NCI-H1417 treated with DMSO at 0.1 percent for 48 hours (cell line): ENCODE measurements around the gene AMPD3.
A peak's percentile ranks its signal among the peaks of the same experiment; 100 is the strongest.

Experiments
- DNase-seq: peaks from one replicate; lab custom pipeline; 2025; lab: John Stamatoyannopoulos, UW

The AMPD3 gene

DNA sequence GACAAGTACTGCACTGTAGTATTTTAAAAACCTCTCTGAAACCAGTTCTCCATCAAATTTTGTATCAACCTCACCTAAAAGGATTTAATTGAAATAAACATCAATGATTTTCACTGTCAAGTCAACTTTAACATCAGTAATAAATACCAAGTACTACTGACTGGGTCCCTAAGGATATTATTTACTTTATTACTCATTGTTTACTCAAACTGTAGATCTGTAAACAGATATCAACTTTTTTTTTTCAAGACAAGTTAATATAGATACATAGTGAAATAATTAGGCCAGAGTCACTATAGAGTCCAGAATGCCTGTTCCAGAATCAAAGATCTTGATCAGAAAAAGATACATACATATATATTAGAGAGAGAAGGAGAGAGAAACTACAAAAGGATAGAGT is 84.3 kb downstream of the AMPD3 start:
- no peak for DNase-seq

DNA sequence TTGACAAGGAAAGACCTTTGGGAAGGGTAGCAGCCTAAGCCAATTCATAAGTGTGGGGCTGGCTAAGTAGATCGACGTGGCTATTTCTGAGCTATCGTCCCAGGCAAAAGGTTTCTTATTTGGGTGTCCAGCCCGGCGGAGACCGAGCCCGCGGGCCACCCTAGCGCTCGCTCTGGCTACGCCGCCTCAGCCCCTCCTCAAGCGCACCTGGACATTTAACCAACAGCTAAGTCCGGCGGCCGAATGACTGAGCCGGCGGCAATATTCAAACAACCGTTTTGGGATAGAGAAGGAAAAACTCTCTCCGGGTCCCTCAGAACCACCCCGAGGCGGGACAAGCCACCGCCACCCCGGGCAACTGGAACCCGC is 85.5 kb downstream of the AMPD3 start:
- DNase-seq, result no peak

DNA sequence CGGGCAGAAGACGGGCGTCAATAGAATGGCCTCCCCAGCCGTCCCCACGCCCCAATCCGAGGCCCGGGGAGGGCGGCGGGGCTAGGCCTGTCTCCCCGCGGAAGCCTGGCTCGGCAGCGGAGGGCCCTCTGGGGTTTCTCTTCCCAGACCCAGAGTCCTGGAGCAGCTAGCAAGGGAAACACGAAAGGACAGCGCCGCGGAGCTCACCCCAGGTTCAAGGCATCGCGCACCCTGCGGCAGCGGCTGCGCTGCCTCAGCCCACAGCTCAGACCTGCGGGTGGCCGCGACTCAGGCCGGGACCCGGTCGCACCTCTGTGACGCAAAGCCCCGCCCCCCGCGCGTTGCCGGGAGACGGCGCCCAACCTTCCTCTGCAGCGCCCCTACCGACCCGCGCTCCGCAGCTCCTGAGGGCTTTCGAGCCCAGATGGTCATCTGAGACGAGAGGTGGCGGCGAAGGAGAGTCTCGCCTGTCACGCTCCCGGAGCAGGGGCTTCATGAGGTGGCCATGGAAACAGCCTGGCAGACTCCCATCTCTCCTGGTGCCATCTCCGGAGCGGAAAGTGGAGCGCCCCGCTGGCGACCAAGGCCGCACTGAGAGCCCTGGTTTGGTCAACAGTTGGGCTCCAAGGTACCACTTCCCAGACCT is 86.0 kb downstream of the AMPD3 start, which contains the start of gene RNF141:
Gene RNF141 (minus strand): TSS at position 273 of the 646 bp plus-strand sequence. CDS start 7,029 bp downstream, outside the sequence.
- peak; percentile 69 for DNase-seq

DNA sequence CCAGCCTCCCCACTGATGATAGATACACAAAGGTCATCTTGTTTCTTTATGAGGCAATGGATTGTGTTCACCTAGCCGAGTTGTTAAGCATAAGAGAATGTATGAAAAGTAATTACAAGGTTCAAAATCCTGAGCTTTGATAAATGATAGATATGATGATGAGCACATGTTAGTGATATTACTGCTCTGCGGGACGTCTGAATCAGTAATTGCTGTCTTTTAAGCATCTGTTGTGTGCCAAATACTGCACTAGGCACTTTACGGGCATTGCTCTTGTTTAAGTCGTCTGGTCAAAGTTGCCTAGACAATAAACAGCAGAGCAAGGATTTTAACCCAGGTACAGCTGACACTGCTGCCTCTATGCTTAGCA is 86.5 kb downstream of the AMPD3 start:
- DNase-seq, result peak; percentile 50

DNA sequence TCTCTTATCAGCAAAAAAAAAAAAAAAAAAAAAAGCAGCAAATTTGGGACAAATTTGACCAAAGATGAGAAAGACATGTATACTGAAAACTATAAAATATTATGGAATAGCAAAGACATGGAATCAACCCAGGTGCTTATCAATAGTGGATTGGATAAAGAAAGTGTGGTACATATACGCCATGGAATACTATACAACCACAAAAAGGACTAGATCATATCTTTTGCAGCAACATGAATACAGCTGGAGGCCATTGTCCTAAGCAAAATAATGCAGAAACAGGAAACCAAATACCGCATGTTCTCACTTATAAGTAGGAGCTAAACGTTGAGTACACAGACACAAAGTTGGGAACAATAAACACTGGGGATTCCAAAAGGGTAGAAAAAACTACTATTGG is 87.7 kb downstream of the AMPD3 start:
- DNase-seq, result no peak

DNA sequence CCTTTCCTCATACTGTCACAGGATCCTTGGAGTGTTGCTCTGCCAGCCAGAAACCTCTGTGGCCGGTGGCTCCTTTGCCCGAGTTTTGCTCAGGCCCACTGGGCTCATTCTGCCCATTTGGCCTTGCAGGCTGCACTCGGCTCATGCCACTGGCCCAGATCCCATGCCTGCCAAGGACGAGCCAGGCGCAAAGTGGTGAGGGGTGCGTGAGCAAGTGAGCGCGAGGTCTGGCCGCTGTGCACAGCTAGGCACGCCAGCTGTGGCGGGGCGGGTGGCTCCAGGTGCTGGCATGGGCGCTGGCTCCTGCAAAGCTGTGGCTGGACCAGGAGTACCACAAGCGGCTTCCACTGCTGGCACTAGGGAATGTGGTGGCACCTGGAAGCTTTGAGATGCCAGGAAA is 88.7 kb downstream of the AMPD3 start:
- DNase-seq, result no peak

DNA sequence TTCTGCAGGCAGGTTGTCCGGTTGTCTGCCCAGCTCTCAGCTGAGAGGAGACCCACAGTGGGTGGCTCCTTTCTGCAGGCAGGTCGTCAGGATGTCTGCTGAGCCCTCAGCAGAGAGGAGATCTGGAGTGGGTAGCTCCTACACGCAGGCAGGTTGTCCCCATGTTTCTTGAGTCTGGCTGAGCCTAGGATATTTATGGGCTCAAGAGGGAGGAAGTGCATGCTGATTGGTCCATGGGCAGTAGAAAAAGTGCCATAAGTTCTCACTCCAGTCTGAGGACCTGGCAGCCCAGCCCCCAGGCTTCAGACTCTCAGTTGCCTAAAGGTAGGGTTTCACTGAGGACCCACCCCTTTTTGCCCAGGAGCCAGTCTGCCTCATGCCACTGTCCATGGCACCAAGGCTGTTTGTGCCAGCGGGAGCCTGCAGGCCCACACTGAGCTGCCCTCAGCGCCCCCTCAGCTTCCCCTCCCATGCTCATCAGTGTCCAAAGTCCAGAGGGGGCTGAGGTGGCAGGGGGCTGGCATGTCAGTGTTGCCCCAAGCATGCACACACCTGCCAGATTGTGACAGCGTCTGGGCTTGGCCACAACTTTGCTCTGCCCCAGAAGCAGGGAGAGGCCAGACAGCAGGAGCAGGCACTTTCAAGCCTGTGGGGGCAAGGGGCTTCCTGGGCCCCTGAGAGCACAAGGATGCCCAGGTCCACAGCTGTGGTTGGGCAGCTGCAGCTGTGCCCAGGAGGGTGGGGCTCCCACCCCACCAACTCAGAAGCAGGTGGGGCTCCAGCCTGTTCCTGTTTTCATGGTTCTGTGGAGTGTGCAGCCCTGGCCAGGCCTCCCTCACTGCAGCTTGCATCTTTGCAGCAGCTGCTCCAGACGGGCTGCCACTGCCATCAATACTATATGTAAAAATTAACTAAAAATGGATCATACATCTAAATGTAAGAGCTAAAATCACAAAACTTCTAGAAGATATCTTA is 89.7 kb downstream of the AMPD3 start:
- DNase-seq, result no peak

DNA sequence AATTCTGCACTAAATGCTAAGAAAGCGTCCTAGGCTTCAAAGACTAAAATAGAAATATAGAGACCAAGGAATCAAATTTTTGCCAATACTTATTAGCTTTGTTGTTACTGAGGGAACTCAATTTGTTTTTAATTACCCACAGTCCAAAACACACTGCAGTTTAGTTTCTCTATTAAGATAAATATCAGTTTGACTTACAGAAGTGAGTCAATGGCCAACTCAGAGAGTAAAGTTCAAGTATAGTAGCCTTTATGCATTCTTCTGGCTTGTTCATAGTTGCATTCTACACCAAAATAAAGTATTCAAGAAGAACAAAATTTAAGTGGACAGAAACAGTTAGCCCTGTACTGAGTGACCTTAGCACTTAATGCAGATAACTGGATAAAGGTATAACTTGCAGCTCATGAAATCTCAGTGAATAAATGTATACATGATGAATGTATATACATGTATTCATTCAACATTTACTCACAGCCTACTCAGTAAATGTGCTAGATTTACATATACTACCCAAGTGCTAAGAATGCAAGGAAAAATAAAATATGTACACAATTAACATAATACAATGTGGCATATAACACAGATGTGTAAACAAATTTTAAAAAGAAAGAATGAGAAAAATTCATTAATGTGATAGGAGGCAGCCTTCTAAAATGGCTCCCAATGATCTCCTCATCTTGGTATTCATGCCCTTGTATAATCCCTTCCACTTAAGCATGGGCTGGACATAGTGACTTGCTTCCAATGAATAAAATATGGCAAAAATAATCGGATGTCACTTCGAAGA is 95.6 kb downstream of the AMPD3 start:
- DNase-seq, result no peak

DNA sequence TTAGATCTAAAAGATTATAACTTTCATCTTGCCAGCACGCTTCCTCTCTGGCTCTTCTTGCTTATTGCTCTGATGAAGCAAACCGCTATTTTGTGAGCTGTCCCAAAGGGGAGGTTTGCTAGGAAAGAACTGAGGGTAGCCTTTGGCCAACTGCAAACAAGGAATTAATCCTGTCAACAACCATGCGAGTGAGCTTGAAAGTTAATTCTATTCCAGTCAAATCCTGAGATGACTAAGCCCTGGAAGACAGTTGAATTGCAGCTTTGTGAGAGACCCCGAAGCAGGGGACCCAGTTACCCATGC is 96.2 kb downstream of the AMPD3 start:
- no peak for DNase-seq

DNA sequence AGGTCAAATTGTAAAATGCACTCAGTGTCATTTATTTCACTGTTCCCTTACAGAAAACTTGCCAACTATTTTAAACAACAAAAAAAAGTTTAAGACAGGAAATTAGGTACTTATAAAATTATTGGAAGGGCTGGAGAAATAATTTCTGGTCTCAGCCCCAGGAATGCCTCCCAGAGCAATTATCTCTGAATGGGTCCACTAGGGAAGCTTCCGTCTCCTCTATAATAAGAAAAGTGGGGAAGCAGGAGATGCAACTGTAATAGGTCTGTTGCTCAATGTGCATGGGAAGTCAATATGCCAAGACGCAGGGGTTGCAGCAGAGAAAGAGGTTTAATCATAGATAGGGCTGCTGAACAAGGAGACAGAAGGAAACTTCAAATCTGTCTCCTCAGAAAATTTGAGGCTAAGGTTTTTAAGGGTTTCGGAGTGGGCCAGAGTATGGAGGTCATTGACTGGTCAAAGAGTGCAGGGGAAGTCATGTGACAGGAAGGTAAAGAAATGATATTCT is 96.8 kb downstream of the AMPD3 start:
- DNase-seq, result no peak

DNA sequence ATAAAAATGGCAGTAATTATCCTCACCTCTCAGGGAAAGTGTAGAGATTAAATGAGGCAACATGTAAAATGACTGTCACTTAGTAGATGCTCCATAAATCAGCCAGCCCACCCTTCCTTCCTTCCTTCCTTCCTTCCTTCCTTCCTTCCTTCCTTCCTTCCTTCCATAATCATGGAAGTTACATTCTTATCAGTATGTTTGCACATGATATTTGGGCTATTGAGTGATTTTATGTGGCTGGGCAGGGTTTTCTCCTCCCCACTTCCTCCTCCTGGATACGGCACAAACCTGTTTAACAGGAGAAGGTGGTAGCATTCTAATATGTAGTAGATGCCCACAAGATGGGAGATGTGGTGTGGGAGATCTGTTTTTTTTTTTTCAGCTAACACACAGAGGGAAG is 101.5 kb downstream of the AMPD3 start:
- DNase-seq, result no peak
